LNCaP clone FGC (cell line): Measurements from ENCODE around the gene PRIMPOL.

Experiments used
- DNase-seq: peaks from one replicate; pipeline ENCODE4 v3.0.0-alpha.2; 2011; ENCODE audit warnings: low read depth
- H3K4me3 ChIP-seq: 2 replicates; pipeline ENCODE4 v1.5.1; 2011; ENCODE audit warnings: mild to moderate bottlenecking, low read depth, low read length, control low read depth
- CTCF ChIP-seq: IDR thresholded peaks from 2 replicates; pipeline ENCODE4 v1.5.1; 2012; ENCODE audit warnings: mild to moderate bottlenecking; ENCODE audit not compliant: control insufficient read depth, insufficient read depth; ENCODE audit errors: extremely low read depth

Gene PRIMPOL

GRCh38 chr4:184660978-184661377 is 11.4 kb downstream of the PRIMPOL start:
- no peak overlapping the region for H3K4me3 ChIP-seq
- DNase-seq: no peak
- TF ChIP-seq CTCF: no peak

GRCh38 chr4:184662236-184662635 is 12.7 kb downstream of the PRIMPOL start:
- no peak overlapping the region for H3K4me3 ChIP-seq
- DNase-seq: no peak
- no peak for TF ChIP-seq CTCF

GRCh38 chr4:184664445-184665210 is 15.1 kb downstream of the PRIMPOL start:
- no peak overlapping the region for H3K4me3 ChIP-seq
- TF ChIP-seq CTCF: no peak
- DNase-seq: no peak

- no peak for DNase-seq
- TF ChIP-seq CTCF: no peak
- no peak overlapping the region for H3K4me3 ChIP-seq
Measured at GRCh38 chr4:184666670-184667069, 17.1 kb downstream of the PRIMPOL start.

GRCh38 chr4:184668096-184668495 is 18.6 kb downstream of the PRIMPOL start:
- no peak overlapping the region for H3K4me3 ChIP-seq
- TF ChIP-seq CTCF: no peak
- DNase-seq: no peak

GRCh38 chr4:184668511-184669114 is 19.1 kb downstream of the PRIMPOL start:
- DNase-seq: no peak
- no peak overlapping the region for H3K4me3 ChIP-seq
- no peak for TF ChIP-seq CTCF
